Measurements from ENCODE around the gene PLEK.

DNA sequence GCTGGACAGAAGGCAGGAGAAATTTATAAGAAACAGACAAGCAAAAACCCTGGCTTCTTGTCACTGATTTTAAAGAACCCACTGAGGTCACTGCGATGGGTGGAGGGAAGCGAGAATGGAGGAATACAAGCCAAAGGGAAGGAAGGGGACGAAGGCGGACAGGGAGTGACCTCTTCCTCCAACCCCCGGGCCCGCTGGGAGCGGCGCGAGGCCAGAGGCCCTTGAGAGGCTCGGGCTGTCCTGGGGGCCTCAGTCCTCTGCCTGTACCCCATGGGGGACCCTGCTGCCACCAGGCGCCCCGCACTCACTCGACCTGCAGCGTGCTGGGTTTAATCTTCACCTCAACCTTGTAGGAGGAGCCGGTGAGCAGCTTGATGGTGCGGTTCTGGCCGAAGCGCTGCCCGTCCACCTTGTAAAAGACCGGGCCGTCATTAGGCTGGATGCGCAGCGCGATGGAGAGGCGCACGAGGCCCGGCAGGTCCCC is 46.1 kb upstream of the PLEK start:
- TF ChIP-seq CTCF (IDR thresholded peaks at IDR 0.05; ENCODE audit: low read depth, low read length, missing input control): no peak
- no peak for TF ChIP-seq RAD21 (IDR thresholded peaks at IDR 0.05)
- TF ChIP-seq MAX (IDR thresholded peaks at IDR 0.05): no peak
- no peak for TF ChIP-seq GABPA (IDR thresholded peaks at IDR 0.05 in 1 of 2, conservative IDR thresholded peaks at IDR 0.05 in 1 of 2)
- TF ChIP-seq TAF1 (conservative IDR thresholded peaks at IDR 0.05): no peak
- no peak for TF ChIP-seq JUND (IDR thresholded peaks at IDR 0.05)
- TF ChIP-seq ZBTB33 (IDR thresholded peaks at IDR 0.05): no peak
- TF ChIP-seq ATF3 (IDR thresholded peaks at IDR 0.05): no peak
